Smooth muscle cell (in vitro differentiated cells): ENCODE data around the gene TNFRSF21. TPM values are rescaled to one million over a fixed set of nuclear protein-coding genes. Genes with fewer than 3 reads are reported as not detected.

Source experiments
- DNase-seq: peaks from one replicate; lab custom pipeline; 2025; ENCODE audit not compliant: unreplicated experiment; lab: John Stamatoyannopoulos, UW
- H2AFZ ChIP-seq: fragments of 200-600 bp; sonication (generic); 2 replicates; pipeline ENCODE4 v1.6.0; 2016; ENCODE audit warnings: antibody characterized with exemption, low read depth, mild to moderate bottlenecking
- H3F3A ChIP-seq: fragments of 200-600 bp; sonication (generic); 2 replicates; pipeline ENCODE4 v1.6.0; 2017; ENCODE audit warnings: antibody characterized with exemption, low read depth
- H3K27ac ChIP-seq: fragments of 200-600 bp; sonication (generic); 2 replicates; pipeline ENCODE4 v1.5.1; 2016; ENCODE audit warnings: low read depth, mild to moderate bottlenecking
- H3K27me3 ChIP-seq: fragments of 200-600 bp; sonication (generic); 2 replicates; pipeline ENCODE4 v1.6.1; 2016; ENCODE audit warnings: low read depth, mild to moderate bottlenecking
- H3K36me3 ChIP-seq: fragments of 200-600 bp; sonication (generic); 2 replicates; pipeline ENCODE4 v1.5.1; 2016; ENCODE audit warnings: low read depth
- H3K4me1 ChIP-seq: fragments of 200-600 bp; sonication (generic); 2 replicates; pipeline ENCODE4 v1.5.1; 2016; ENCODE audit warnings: low read depth
- H3K4me2 ChIP-seq: fragments of 200-600 bp; sonication (generic); 2 replicates; pipeline ENCODE4 v1.6.0; 2016; ENCODE audit warnings: mild to moderate bottlenecking
- H3K4me3 ChIP-seq: fragments of 200-600 bp; sonication (generic); 2 replicates; pipeline ENCODE4 v1.5.1; 2016; ENCODE audit warnings: mild to moderate bottlenecking
- H3K79me2 ChIP-seq: fragments of 200-600 bp; sonication (generic); 2 replicates; pipeline ENCODE4 v1.6.0; 2016; ENCODE audit warnings: low read depth, mild to moderate bottlenecking
- H3K9ac ChIP-seq: fragments of 200-600 bp; sonication (generic); 2 replicates; pipeline ENCODE4 v1.6.0; 2016; ENCODE audit warnings: low read depth
- H3K9me3 ChIP-seq: fragments of 200-600 bp; sonication (generic); replicated peaks from 2 replicates; pipeline ENCODE4 v1.5.1; 2016; ENCODE audit warnings: low read depth
- H4K20me1 ChIP-seq: fragments of 200-600 bp; sonication (generic); 2 replicates; pipeline ENCODE4 v1.6.0; 2016; ENCODE audit warnings: low read depth
- WGBS: methylation state at CpG from one replicate; pipeline ENCODE4 v1.1.7; 2016; ENCODE audit warnings: low lambda C conversion rate; 5-methylcytosine and 5-hydroxymethylcytosine counted together
- polyA plus RNA-seq: library from polyadenylated mRNA; unstranded; fragments of >200 nt; fragmentation: Nextera tagmentation; extraction: Ambion mirVana; gene quantifications from 2 replicates; pipeline ENCODE4 v1.2.1, GENCODE V29; 2016
- total RNA-seq: library from RNA; depleted of rRNA; stranded (reverse); fragments of >200 nt; gene quantifications from 2 replicates; pipeline ENCODE4 v1.2.3, GENCODE V29; 2014
- TF ChIP-seq, protein P1 (sequence below): fragments of 200-600 bp; sonication (generic); IDR thresholded peaks from 2 replicates; pipeline ENCODE4 v1.5.1; 2017; ENCODE audit warnings: borderline replicate concordance, mild to moderate bottlenecking, antibody characterized with exemption; ENCODE audit not compliant: insufficient read depth, poor library complexity, severe bottlenecking

TNFRSF21 gene
- total and polyA plus RNA-seq, 2 experiments from 2014 or later = 30.1 to 32.8 TPM

DNA sequence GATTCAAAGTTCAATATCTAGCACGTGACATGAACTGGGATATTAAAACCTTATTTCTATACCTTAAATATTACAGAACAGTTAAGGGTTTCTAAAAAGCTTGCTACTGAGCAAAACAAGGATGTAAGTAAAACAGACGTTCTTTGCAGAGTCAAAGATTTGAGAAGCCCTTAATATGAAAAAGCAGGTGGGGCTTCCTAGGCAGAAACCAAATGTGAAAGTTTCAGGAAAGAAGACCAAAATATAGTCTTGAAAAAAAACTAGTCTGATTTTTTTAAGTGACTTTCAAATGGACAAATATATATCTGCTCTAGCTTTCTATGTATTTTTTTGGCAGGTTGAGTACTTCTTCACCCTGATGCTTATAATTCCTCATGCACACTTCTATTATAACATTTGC is 63.2 kb downstream of the TNFRSF21 start:
- no peaks in the 10 kb centered on the region for H3K27me3 ChIP-seq
- H3K4me1 ChIP-seq = peaks cover 8% of the 10 kb centered on the region
- H3K9ac ChIP-seq = no peak overlapping the region
- H3K27ac ChIP-seq = no peak overlapping the region
- H3K79me2 ChIP-seq = peaks cover 5% of the 10 kb centered on the region
- no peak overlapping the region for H3K4me3 ChIP-seq
- no peaks in the 10 kb centered on the region for H3K9me3 ChIP-seq
- WGBS = 94% methylated on average over 2 of the region's 2 CpGs
- DNase-seq = no peak
- H3K4me2 ChIP-seq = no peak overlapping the region
- peaks cover 9% of the 10 kb centered on the region for H3F3A ChIP-seq
- TF ChIP-seq, protein P1, sequence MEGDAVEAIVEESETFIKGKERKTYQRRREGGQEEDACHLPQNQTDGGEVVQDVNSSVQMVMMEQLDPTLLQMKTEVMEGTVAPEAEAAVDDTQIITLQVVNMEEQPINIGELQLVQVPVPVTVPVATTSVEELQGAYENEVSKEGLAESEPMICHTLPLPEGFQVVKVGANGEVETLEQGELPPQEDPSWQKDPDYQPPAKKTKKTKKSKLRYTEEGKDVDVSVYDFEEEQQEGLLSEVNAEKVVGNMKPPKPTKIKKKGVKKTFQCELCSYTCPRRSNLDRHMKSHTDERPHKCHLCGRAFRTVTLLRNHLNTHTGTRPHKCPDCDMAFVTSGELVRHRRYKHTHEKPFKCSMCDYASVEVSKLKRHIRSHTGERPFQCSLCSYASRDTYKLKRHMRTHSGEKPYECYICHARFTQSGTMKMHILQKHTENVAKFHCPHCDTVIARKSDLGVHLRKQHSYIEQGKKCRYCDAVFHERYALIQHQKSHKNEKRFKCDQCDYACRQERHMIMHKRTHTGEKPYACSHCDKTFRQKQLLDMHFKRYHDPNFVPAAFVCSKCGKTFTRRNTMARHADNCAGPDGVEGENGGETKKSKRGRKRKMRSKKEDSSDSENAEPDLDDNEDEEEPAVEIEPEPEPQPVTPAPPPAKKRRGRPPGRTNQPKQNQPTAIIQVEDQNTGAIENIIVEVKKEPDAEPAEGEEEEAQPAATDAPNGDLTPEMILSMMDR = no peak
- no peak overlapping the region for H2AFZ ChIP-seq
- H4K20me1 ChIP-seq = no peaks in the 10 kb centered on the region
- no peaks in the 10 kb centered on the region for H3K36me3 ChIP-seq

DNA sequence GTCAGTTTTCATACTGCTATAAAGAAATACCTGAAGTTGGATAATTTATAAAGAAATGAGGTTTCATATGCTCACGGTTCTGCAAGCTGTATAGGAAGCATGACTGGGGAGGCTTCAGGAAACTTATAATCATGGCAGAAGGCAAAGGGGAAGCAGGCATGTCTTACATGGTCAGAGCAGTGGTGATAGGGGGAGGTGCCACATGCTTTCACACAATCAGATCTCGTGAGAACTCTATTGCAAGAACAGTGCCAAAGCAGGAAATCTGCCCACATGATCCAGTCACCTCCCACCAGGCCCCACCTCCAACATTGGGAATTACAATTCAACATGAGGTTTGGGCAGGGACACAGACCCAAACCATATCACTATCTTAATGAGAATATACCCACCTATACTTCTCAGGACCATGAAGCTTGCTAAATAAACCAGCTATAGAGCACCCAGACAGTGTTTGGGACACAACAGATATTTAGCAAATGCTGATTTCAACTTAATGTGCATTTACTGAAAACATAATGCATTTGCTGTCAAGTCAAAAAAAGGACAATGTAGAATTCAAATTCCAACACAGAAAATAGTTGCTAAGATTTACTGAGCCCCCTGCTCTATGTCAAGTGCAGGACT is 63.8 kb downstream of the TNFRSF21 start:
- H3K27ac ChIP-seq = no peak overlapping the region
- no peak overlapping the region for H3K4me2 ChIP-seq
- TF ChIP-seq, protein P1 = no peak
- H3K9ac ChIP-seq = no peak overlapping the region
- H3K4me3 ChIP-seq = no peak overlapping the region
- 62% methylated on average over 2 of the region's 2 CpGs for WGBS
- H3K36me3 ChIP-seq = no peaks in the 10 kb centered on the region
- H3F3A ChIP-seq = peaks cover 9% of the 10 kb centered on the region
- no peak overlapping the region for H2AFZ ChIP-seq
- H3K27me3 ChIP-seq = no peaks in the 10 kb centered on the region
- H3K4me1 ChIP-seq = peaks cover 8% of the 10 kb centered on the region
- H4K20me1 ChIP-seq = no peaks in the 10 kb centered on the region
- DNase-seq = no peak
- peaks cover 9% of the 10 kb centered on the region for H3K79me2 ChIP-seq
- no peaks in the 10 kb centered on the region for H3K9me3 ChIP-seq

DNA sequence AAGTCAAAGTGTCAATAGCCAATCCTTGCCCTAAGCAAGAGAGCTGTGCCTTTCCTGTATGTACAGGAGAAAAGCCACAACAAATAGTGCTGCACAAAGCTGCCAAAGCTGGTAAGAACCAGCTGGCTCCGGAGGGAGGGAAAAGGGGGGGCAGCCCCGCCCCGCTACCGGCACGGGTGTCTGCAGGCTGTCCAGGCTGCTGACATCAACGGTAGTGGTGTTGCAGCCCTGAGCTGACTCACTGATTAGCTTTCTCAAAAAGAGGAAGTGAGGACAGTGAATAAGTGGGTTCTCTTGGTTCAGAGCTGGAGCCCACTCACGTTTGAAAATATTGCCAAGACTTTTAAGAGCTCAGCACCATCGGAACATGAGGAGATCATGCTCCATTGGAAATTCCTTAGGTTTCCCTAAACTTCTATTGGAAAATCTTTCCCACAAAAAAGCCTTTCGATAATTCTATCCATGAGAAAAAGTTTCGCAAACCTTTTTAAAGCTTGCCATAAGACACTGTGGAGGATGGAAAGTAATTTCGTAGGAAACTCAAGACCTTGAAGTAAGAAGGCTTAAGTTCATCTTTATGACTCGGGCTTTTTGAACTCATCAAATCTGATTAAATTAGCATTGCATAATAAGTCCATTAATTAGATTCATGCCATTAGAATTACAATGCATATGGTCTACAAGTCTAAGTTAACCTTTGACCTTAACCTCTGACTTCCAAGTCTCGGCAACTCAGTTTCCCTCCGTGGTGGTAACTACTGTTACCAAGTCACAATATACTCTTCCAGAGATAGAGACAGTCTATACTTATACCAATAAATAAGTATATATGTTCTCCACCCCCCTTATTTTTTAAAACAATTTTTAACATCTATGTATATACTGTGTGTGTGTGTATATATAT is 67.0 kb downstream of the TNFRSF21 start:
- 28% methylated on average over 14 of the region's 14 CpGs for WGBS
- TF ChIP-seq, protein P1 = no peak
- no peaks in the 10 kb centered on the region for H4K20me1 ChIP-seq
- H2AFZ ChIP-seq = peak overlapping the region; percentile 31
- H3K36me3 ChIP-seq = no peaks in the 10 kb centered on the region
- H3K9ac ChIP-seq = no peak overlapping the region
- peaks cover 8% of the 10 kb centered on the region for H3K4me1 ChIP-seq
- H3K27ac ChIP-seq = peak overlapping the region; percentile 87
- H3K9me3 ChIP-seq = no peaks in the 10 kb centered on the region
- DNase-seq = peak; percentile 38
- peaks cover 9% of the 10 kb centered on the region for H3F3A ChIP-seq
- peak overlapping the region; percentile 77 for H3K4me2 ChIP-seq
- H3K4me3 ChIP-seq = peak overlapping the region; percentile 18
- H3K27me3 ChIP-seq = no peaks in the 10 kb centered on the region
- peaks cover 11% of the 10 kb centered on the region for H3K79me2 ChIP-seq
